GM12874 (cell line): Measurements from ENCODE around the gene RTKN.

ENCODE experiments used
- TF ChIP-seq, protein P1 (sequence below): IDR thresholded peaks from 2 replicates; pipeline ENCODE4 v1.5.1; 2011; ENCODE audit warnings: low read depth, mild to moderate bottlenecking, control low read depth, low read length, moderate library complexity; ENCODE audit not compliant: insufficient read depth

RTKN gene

DNA sequence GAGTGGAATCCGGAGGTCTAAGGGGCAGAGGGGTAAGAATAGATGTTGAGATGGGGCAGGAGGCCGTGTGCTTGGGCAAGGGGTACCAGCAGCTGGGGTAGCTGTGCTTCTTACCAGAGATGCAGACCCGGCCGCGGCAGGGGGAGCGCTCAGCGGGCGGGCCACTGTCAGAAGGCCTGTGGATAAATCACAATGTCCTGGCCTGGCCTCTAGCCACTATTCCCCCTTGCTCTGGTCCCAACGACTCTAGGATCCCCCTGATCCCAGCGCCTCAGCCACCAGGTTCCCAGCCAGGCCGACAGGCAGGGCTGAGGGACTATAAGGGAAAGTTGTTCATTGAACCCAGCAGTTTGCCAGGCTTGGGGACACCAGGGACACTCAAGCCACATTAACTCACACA lies 11.2 kb downstream of the RTKN start:
- TF ChIP-seq, protein P1, sequence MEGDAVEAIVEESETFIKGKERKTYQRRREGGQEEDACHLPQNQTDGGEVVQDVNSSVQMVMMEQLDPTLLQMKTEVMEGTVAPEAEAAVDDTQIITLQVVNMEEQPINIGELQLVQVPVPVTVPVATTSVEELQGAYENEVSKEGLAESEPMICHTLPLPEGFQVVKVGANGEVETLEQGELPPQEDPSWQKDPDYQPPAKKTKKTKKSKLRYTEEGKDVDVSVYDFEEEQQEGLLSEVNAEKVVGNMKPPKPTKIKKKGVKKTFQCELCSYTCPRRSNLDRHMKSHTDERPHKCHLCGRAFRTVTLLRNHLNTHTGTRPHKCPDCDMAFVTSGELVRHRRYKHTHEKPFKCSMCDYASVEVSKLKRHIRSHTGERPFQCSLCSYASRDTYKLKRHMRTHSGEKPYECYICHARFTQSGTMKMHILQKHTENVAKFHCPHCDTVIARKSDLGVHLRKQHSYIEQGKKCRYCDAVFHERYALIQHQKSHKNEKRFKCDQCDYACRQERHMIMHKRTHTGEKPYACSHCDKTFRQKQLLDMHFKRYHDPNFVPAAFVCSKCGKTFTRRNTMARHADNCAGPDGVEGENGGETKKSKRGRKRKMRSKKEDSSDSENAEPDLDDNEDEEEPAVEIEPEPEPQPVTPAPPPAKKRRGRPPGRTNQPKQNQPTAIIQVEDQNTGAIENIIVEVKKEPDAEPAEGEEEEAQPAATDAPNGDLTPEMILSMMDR, result no peak

DNA sequence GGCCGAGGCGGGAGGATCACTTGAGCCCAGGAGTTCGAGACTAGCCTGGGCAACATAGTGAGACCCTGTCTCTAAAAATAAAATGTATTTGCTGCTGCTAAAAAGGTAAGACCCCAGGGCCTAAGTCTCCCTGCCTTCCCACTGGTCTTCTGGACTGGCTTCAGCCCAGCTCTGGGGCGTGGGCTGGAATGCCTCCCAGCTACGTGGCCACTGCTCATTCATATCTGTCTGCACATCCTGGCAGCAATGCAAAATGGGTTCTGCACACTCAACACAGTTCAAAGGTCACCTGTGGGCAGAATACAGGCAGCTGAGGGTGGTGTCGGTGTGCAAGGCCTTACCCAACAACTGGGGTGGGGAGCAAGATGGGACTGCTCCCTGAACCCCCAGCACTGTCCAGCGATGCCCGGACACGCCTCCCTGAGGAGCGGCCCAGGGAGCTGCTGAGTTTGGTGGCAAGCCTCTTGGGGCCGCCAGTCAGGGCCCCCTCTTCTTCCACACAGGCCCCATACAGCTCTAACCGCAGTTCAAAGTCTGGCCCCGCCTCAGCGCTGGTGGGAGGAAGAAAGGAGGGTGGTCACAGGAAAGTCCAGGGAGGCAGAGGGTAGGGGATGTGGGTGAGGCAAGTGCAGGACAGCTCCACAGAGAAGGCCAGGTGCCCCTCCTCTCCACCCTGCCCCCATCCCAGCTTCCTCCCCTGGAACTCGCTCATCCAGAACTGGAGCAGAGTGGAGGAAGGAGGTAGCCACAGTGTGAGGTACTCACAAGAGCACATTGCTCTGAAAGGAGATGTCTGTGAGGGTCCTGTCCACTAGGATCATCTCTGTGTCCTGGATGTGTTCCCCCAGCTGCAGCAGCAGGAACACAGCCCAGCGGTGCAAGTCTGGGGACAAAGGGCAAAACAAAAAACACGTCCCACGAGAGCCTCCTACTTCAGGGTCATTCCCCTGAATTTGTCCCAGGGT lies 12.0 kb downstream of the RTKN start:
- TF ChIP-seq, protein P1, result no peak

DNA sequence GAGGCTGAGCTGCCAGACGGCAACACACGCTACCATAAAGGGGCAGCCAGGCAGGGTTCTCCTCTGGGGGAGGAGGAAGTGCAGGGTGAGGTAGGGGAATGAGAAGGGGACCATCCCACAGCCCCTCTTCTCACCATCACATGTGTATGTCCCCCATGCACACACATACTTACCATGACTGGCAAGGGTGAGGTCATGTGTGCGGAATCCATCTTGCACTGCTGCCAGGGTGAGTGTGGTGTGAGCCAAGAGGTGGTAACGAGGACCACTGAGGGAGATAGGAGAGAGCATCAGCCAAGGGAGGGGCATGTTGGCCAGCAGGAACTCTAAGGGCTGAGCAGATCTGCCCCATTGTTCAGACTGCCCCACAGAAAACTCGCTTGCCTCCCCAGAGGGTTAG lies 13.1 kb downstream of the RTKN start:
- TF ChIP-seq, protein P1, result no peak

DNA sequence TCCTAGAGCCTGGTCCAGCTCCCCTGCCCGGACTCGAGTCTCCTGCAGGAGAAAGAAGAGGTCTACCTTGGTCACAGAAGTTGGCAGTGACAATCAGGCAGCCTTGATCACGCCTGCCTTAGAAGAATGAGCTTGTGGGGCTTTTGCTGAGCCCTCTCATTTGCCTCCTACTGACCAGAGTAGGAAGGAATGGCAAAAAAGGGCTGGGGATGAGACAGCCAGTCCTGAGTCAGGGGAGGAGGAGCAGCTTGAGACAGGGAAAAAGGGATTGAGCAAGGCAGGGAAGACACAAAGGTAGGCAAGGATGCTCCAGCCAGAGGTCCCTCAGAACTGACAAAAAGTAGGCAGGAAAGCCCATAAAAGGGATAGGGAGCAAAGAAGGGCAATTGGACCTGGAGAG lies 14.2 kb downstream of the RTKN start:
- TF ChIP-seq, protein P1, result no peak

DNA sequence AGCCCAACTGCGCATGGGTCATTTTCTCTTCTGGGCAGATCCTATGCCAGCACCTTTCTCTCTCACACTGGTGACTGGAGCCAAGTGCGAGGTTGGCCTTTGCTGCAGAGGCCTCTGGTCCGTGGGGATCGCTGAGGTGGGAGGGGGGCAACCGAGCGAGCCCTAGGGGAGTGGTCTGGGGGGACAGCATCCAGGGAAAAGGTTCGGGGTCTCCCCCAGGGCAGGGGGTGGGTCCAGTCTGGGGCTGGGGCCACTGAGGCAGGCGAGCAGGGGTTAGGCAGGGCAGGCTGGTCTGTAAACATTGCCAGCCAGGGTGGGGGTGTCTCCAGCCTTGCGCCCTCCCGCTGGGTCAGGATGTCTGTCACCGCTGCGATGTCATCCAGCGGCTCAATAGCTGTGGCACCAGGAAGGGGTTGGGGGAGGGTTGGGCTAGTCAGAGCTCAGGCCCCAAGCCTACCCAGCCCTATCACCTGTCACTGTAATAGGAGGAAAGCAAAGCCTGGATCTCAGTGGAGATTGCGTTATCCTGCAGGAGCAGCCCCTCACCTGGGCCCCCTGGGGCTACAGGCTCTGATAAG lies 15.5 kb downstream of the RTKN start:
- TF ChIP-seq, protein P1, result no peak

DNA sequence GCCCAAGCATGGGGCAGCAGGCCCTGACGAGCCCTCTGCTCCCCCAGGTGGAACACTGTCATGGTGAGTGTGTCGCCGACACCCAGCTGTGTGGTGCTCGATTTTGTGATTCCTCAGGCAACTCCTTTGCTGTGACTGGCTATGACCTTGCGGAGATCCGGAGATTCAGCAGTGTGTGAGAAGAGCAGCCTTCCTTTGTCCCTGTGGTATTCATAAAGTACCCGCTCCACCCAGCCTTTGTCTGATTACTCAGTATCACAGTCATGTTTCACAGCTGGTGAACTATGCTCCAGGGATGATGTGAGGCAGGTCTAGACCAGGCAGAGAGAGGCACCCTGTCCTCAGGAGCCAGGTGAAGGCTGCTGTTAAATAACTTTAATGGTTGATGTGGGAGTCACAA lies 16.2 kb downstream of the RTKN start:
- TF ChIP-seq, protein P1, result no peak

DNA sequence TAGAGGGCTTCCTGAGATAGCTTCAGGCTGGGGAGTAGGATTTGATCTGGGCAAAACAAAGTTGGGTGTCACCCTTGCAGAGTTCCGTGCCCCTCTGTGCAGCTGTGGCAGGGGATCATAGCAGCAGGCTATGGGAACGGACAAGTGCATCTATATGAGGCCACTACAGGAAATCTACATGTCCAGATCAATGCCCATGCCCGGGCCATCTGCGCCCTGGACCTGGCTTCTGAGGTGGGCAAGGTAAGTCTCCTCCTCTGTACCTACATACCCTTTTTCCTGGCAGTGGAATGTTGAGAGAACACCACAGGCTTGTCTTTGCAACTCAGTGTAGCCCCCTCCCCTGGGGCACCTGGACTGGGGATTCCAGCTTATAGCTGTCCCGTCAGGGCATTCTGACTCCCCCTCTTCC lies 16.7 kb downstream of the RTKN start:
- TF ChIP-seq, protein P1, result no peak
